Fibroblast of mammary gland (primary cell): ENCODE measurements around the gene RBMS2.

ENCODE experiments used
- DNase-seq: peaks from one replicate; pipeline ENCODE4 v3.0.0-alpha.2; 2010; ENCODE audit warnings: low read depth
- H3K4me3 ChIP-seq: 2 replicates; pipeline ENCODE4 v1.5.1; 2011; ENCODE audit warnings: low read depth, mild to moderate bottlenecking, low read length, moderate library complexity; ENCODE audit not compliant: control insufficient read depth
- CTCF ChIP-seq: conservative IDR thresholded peaks from 2 replicates; pipeline ENCODE4 v1.5.1; 2011; ENCODE audit warnings: low read depth, low read length, inconsistent platforms; ENCODE audit not compliant: control insufficient read depth, insufficient read depth

Gene RBMS2

GRCh38 chr12:56630180-56630632 lies 108.6 kb downstream of the RBMS2 start, which contains the start of gene BAZ2A:
TSS of gene BAZ2A (minus strand) at chr12:56630326. CDS start at chr12:56617530, 12,796 bp downstream.
- H3K4me3 ChIP-seq: peak within 1 kb of the TSS; percentile 92
- no peak for TF ChIP-seq CTCF
- DNase-seq: peak; percentile 67

- no peak for TF ChIP-seq CTCF
- peak overlapping the region; percentile 1 for H3K4me3 ChIP-seq
Observed at GRCh38 chr12:56631790-56632700, 110.4 kb downstream of the RBMS2 start.

GRCh38 chr12:56632701-56633467 lies 111.3 kb downstream of the RBMS2 start:
- peak overlapping the region; percentile 1 for H3K4me3 ChIP-seq
- no peak for TF ChIP-seq CTCF
- peak; percentile 28 for DNase-seq

More at GRCh38 chr12:56631790-56632700, 110.4 kb downstream of the RBMS2 start:
- peak; percentile 37 for DNase-seq

GRCh38 chr12:56633468-56634241 lies 112.0 kb downstream of the RBMS2 start:
- H3K4me3 ChIP-seq: peak overlapping the region; percentile 83
- no peak for DNase-seq
- no peak for TF ChIP-seq CTCF

GRCh38 chr12:56634242-56634836 lies 112.7 kb downstream of the RBMS2 start:
- peak overlapping the region; percentile 83 for H3K4me3 ChIP-seq
- no peak for TF ChIP-seq CTCF
- no peak for DNase-seq
